H1 (cell line): ENCODE measurements around the gene TUT4. TPM values are rescaled to one million over a fixed set of nuclear protein-coding genes. Genes with fewer than 3 reads are reported as not detected.

ENCODE experiments used
- CTCF ChIA-PET: fragments of 300-600 bp; sonication (Branson Sonifier 250); formaldehyde crosslinking; loops from one replicate; lab custom pipeline; 2021; ENCODE audit not compliant: partially characterized antibody; lab: Charles Lee
- POLR2A ChIA-PET: fragments of 300-600 bp; sonication (Branson Sonifier 250); formaldehyde crosslinking; loops from one replicate; lab custom pipeline; 2021; ENCODE audit warnings: inconsistent platforms; ENCODE audit not compliant: partially characterized antibody; lab: Charles Lee
- DNase-seq, 2 experiments: peaks; one replicate each; pipeline versions ENCODE4 v3.0.0 to v3.0.0-alpha.2; 2010 to 2022; ENCODE audit warnings: low spot score in 2 of 2, low read depth in 1 of 2, mixed read lengths in 1 of 2
- FAIRE-seq: peaks from 2 replicates; lab custom pipeline; 2011; peaks lifted over from hg19 to GRCh38; lab: Jason Lieb, UNC
- H2AFZ ChIP-seq: 2 replicates; pipeline ENCODE4 v1.8.1; 2012; ENCODE audit warnings: low read length, inconsistent platforms
- H2AK5ac ChIP-seq: 2 replicates; pipeline ENCODE4 v1.6.1; 2013; ENCODE audit warnings: low read depth, low read length
- H2BK120ac ChIP-seq: replicated peaks from 2 replicates; pipeline ENCODE3; 2013; ENCODE audit warnings: low read depth, low read length, inconsistent platforms
- H2BK12ac ChIP-seq: 2 replicates; pipeline ENCODE4 v1.6.1; 2013; ENCODE audit warnings: low read depth, low read length
- H2BK15ac ChIP-seq: 2 replicates; pipeline ENCODE4 v1.6.1; 2013; ENCODE audit warnings: low read length
- H2BK20ac ChIP-seq: 2 replicates; pipeline ENCODE4 v1.6.1; 2013; ENCODE audit warnings: low read length
- H2BK5ac ChIP-seq: 2 replicates; pipeline ENCODE4 v1.6.1; 2013; ENCODE audit warnings: low read depth, low read length
- H3K14ac ChIP-seq: 2 replicates; pipeline ENCODE4 v1.6.1; 2013; ENCODE audit warnings: inconsistent platforms; ENCODE audit not compliant: insufficient read length
- H3K18ac ChIP-seq: 2 replicates; pipeline ENCODE4 v1.6.1; 2013; ENCODE audit warnings: low read length; ENCODE audit errors: extremely low read depth
- H3K23ac ChIP-seq: 2 replicates; pipeline ENCODE4 v1.6.1; 2013; ENCODE audit warnings: inconsistent platforms; ENCODE audit not compliant: insufficient read length
- H3K23me2 ChIP-seq: 2 replicates; pipeline ENCODE4 v1.6.1; 2013; ENCODE audit warnings: low read depth, low read length
- H3K27ac ChIP-seq: 2 replicates; pipeline ENCODE4 v1.6.1; 2011; ENCODE audit warnings: low read depth, low read length, inconsistent platforms
- H3K27me3 ChIP-seq, 4 experiments: replicated peaks in 1 of 4; 1 replicate in 1 of 4; 2 replicates in 3 of 4; pipeline versions ENCODE4 v1.6.1 to v1.8.1; 2011 to 2013; ENCODE audit warnings: low read length in 3 of 4, mild to moderate bottlenecking in 3 of 4, inconsistent platforms in 2 of 4, mixed read lengths in 2 of 4, moderate library complexity in 1 of 4; ENCODE audit not compliant: control insufficient read depth in 3 of 4, insufficient read depth in 3 of 4; ENCODE audit errors: extremely low read depth in 1 of 4
- H3K36me3 ChIP-seq, 4 experiments: 2 replicates each; pipeline versions ENCODE4 v1.6.1 to v1.8.1; 2011 to 2013; ENCODE audit warnings: mild to moderate bottlenecking in 4 of 4, low read length in 3 of 4, moderate library complexity in 2 of 4, control low read depth in 1 of 4, inconsistent platforms in 1 of 4; ENCODE audit not compliant: insufficient read depth in 4 of 4, control insufficient read depth in 2 of 4
- H3K4ac ChIP-seq: replicated peaks from 2 replicates; pipeline ENCODE3; 2013; ENCODE audit warnings: low read length, low read depth, mixed read lengths, inconsistent platforms; ENCODE audit not compliant: insufficient read length
- H3K4me1 ChIP-seq, 4 experiments: replicated peaks in 1 of 4; 1 replicate in 1 of 4; 2 replicates in 3 of 4; pipeline versions ENCODE4 v1.6.1 to v1.8.1; 2011 to 2013; ENCODE audit warnings: low read length in 3 of 4, inconsistent platforms in 2 of 4, mixed read lengths in 1 of 4; ENCODE audit not compliant: insufficient read depth in 4 of 4, control insufficient read depth in 3 of 4
- H3K4me2 ChIP-seq, 2 experiments: 2 replicates each; pipeline versions ENCODE4 v1.6.1 to v1.8.1; 2011 to 2013; ENCODE audit warnings: low read depth in 2 of 2, low read length in 2 of 2, control low read depth in 1 of 2, inconsistent platforms in 1 of 2, mild to moderate bottlenecking in 1 of 2; ENCODE audit not compliant: insufficient read depth in 1 of 2
- H3K4me3 ChIP-seq, 4 experiments: fragments of 200-600, 300-600 bp in 1 of 4; sonication (generic), shearing (Covaris generic), sonication (Bioruptor Twin) in 1 of 4; 2 replicates each; pipeline versions ENCODE4 v1.5.1 to v1.8.1; 2011 to 2016; ENCODE audit warnings: low read length in 4 of 4, low read depth in 3 of 4, control low read depth in 2 of 4, inconsistent platforms in 2 of 4, mild to moderate bottlenecking in 2 of 4, mixed read lengths in 1 of 4, moderate library complexity in 1 of 4; ENCODE audit not compliant: insufficient read depth in 2 of 4; ENCODE audit errors: extremely low read depth in 1 of 4
- H3K56ac ChIP-seq: replicated peaks from 2 replicates; pipeline ENCODE3; 2013; ENCODE audit warnings: low read depth, mild to moderate bottlenecking, mixed read lengths, low read length, inconsistent platforms; ENCODE audit not compliant: insufficient read length
- H3K79me1 ChIP-seq: 2 replicates; pipeline ENCODE4 v1.6.1; 2013; ENCODE audit warnings: low read depth, low read length, control low read depth
- H3K79me2 ChIP-seq, 2 experiments: 2 replicates each; pipeline versions ENCODE4 v1.6.1 to v1.8.1; 2012 to 2013; ENCODE audit warnings: low read length in 2 of 2, mild to moderate bottlenecking in 2 of 2, inconsistent platforms in 1 of 2; ENCODE audit not compliant: insufficient read depth in 2 of 2, control insufficient read depth in 1 of 2
- H3K9ac ChIP-seq, 4 experiments: replicated peaks in 1 of 4; 1 replicate in 1 of 4; 2 replicates in 3 of 4; pipeline versions ENCODE4 v1.6.1 to v1.8.1; 2011 to 2013; ENCODE audit warnings: low read depth in 3 of 4, low read length in 3 of 4, control low read depth in 2 of 4, mild to moderate bottlenecking in 2 of 4, moderate library complexity in 2 of 4, inconsistent platforms in 1 of 4; ENCODE audit errors: extremely low read depth in 1 of 4
- H3K9me3 ChIP-seq, 2 experiments: 2 replicates each; pipeline versions ENCODE4 v1.6.1 to v1.8.1; 2012 to 2013; ENCODE audit warnings: mild to moderate bottlenecking in 2 of 2, moderate library complexity in 2 of 2, control low read depth in 1 of 2, inconsistent platforms in 1 of 2, low read depth in 1 of 2, low read length in 1 of 2, mixed read lengths in 1 of 2; ENCODE audit not compliant: insufficient read depth in 2 of 2
- H4K20me1 ChIP-seq, 2 experiments: replicated peaks in 1 of 2; 2 replicates each; pipeline versions ENCODE3 to v1.8.1; 2011 to 2013; ENCODE audit warnings: inconsistent platforms in 2 of 2, low read length in 2 of 2, mild to moderate bottlenecking in 1 of 2; ENCODE audit not compliant: insufficient read depth in 2 of 2, control insufficient read depth in 1 of 2
- H4K5ac ChIP-seq: 2 replicates; pipeline ENCODE4 v1.6.1; 2013; ENCODE audit warnings: low read length, low read depth, mixed read lengths, inconsistent platforms; ENCODE audit not compliant: insufficient read length
- H4K8ac ChIP-seq: 2 replicates; pipeline ENCODE4 v1.8.0; 2013; ENCODE audit warnings: mild to moderate bottlenecking, moderate library complexity, low read length, inconsistent platforms; ENCODE audit not compliant: insufficient read depth; ENCODE audit errors: extremely low read depth
- H4K91ac ChIP-seq: replicated peaks from 2 replicates; pipeline ENCODE3; 2013; ENCODE audit warnings: low read length, mixed read lengths, inconsistent platforms; ENCODE audit not compliant: insufficient read length
- CTBP2 ChIP-seq: IDR thresholded peaks from 2 replicates; pipeline ENCODE4 v1.7.0; 2011; ENCODE audit warnings: borderline replicate concordance, mild to moderate bottlenecking, moderate library complexity, mixed read lengths, low read length; ENCODE audit not compliant: insufficient read depth, insufficient read length
- GTF2F1 ChIP-seq: IDR thresholded peaks from 2 replicates; pipeline ENCODE4 v1.6.1; 2012; ENCODE audit warnings: low read depth, low read length, improper control_type of control experiment, borderline replicate concordance
- POU5F1 ChIP-seq: IDR thresholded peaks from 2 replicates; pipeline ENCODE4 v1.6.1; 2011; ENCODE audit warnings: low read depth, mild to moderate bottlenecking, low read length, moderate library complexity
- RNF2 ChIP-seq: fragments of 200-900, 300-1000 bp; sonication (generic); IDR thresholded peaks from 2 replicates; pipeline ENCODE4 v1.7.1; 2016; ENCODE audit warnings: borderline replicate concordance, low read depth, mild to moderate bottlenecking, antibody characterized with exemption, low read length; ENCODE audit not compliant: poor library complexity, severe bottlenecking; ENCODE audit errors: missing control alignments
- SIN3A ChIP-seq, 2 experiments: IDR thresholded peaks in 1 of 2; conservative IDR thresholded peaks in 1 of 2; 2 replicates each; pipeline ENCODE4 v1.6.1; 2011 to 2012; ENCODE audit warnings: low read length in 2 of 2, improper control_type of control experiment in 1 of 2, low read depth in 1 of 2, mild to moderate bottlenecking in 1 of 2
- TEAD4 ChIP-seq: IDR thresholded peaks from 2 replicates; pipeline ENCODE4 v1.6.1; 2012; ENCODE audit warnings: low read depth, low read length, inconsistent platforms, mixed read lengths
- YY1 ChIP-seq: IDR thresholded peaks from 2 replicates; pipeline ENCODE4 v1.6.1; 2011; ENCODE audit warnings: low read depth, mild to moderate bottlenecking, low read length
- WGBS, 2 experiments: shearing (Covaris generic) in 1 of 2; methylation state at CpG; one replicate each; pipeline versions ENCODE4 v1.1.6 to v1.1.7; 2013 to 2015; ENCODE audit warnings: low lambda C conversion rate in 2 of 2, mixed read lengths in 2 of 2, inconsistent platforms in 1 of 2, low coverage in 1 of 2, missing lambda C conversion rate in 1 of 2; ENCODE audit not compliant: insufficient replicate concordance in 2 of 2, insufficient coverage in 1 of 2, insufficient read length in 1 of 2; ENCODE audit errors: extremely low coverage in 1 of 2, missing lambda C conversion rate in 1 of 2; 5-methylcytosine and 5-hydroxymethylcytosine counted together
- polyA plus RNA-seq, 7 experiments: library from polyadenylated mRNA; depleted of rRNA in 3 of 7; stranded (reverse) in 5 of 7; unstranded in 2 of 7; fragments of >200 nt in 5 of 7; fragments of 200-250 nt in 2 of 7; gene quantifications; 1 replicate in 5 of 7; 2 replicates in 1 of 7; 4 replicates in 1 of 7; pipeline versions ENCODE4 v1.2.1 to v1.2.3, GENCODE V29; 2011 to 2013; ENCODE audit warnings: missing spikeins in 2 of 7, mixed read lengths in 2 of 7
- total RNA-seq: library from RNA; stranded (reverse); fragmentation: NEBNext Ultra II Directional; extraction: Animal tissue kit (Norgen Biotek cat#: 25700); gene quantifications from 2 replicates; pipeline ENCODE4 v1.2.1, GENCODE V29; 2021

TUT4 gene
- total and polyA plus RNA-seq, 2 of the 8 experiments (the other 6 are each of a cell fraction or from before 2014, with no cell fraction given): 54.5 to 63.3 TPM

GRCh38 chr1:52479076-52479475 lies 73.8 kb downstream of the TUT4 start:
- ChIA-PET CTCF (no interaction called here), POLR2A (no interaction called here)
- Histone ChIP-seq H4K91ac (no peak overlapping the region), H3K4me2 (no peak overlapping the region), H3K27ac (no peak overlapping the region), H2BK120ac (no peak overlapping the region), H4K20me1 (no peaks in the 10 kb centered on the region), H3K36me3 (peaks cover 0 to 11% (median 5%) of the 10 kb centered on the region in 4 experiments; a peak in 2 of 8 replicates), H3K4me1 (no peaks in the 10 kb centered on the region), H3K23ac (no peak overlapping the region), H3K79me1 (no peaks in the 10 kb centered on the region), H2BK5ac (no peak overlapping the region), H3K79me2 (no peaks in the 10 kb centered on the region), H4K8ac (no peak overlapping the region), H3K56ac (no peak overlapping the region), H2BK15ac (no peak overlapping the region), H2BK12ac (no peak overlapping the region), H3K4me3 (no peak overlapping the region), H2AK5ac (no peak overlapping the region), H3K27me3 (no peaks in the 10 kb centered on the region), H3K23me2 (no peaks in the 10 kb centered on the region), H3K9ac (no peak overlapping the region), H3K18ac (no peak overlapping the region), H2AFZ (no peak overlapping the region), H2BK20ac (no peak overlapping the region), H3K9me3 (no peaks in the 10 kb centered on the region), H4K5ac (no peak overlapping the region), H3K4ac (no peak overlapping the region), H3K14ac (no peak overlapping the region)
- 87% methylated on average over 2 of the region's 2 CpGs; no CpG with 5 or more reads in 1 of the 2 experiments for WGBS, 2 experiments
- FAIRE-seq (no peak), DNase-seq (no peak)
- no peak for TF ChIP-seq SIN3A (conservative IDR thresholded peaks at IDR 0.05 in 1 of 2, IDR thresholded peaks at IDR 0.05 in 1 of 2; ENCODE audit: low read depth in 1 of 2, low read length in 2 of 2)
- no peak for TF ChIP-seq YY1
- no peak for TF ChIP-seq GTF2F1
- no peak for TF ChIP-seq CTBP2
- no peak for TF ChIP-seq TEAD4
- TF ChIP-seq RNF2: no peak
- TF ChIP-seq POU5F1: no peak
